Body of pancreas (tissue), 4 donors: Measurements from ENCODE around the gene NOC2L. TPM values are rescaled to one million over a fixed set of nuclear protein-coding genes. Genes with fewer than 3 reads are reported as not detected.
"Not testable (repeated sequence)": the region's sequence is repeated elsewhere in the genome, so short reads cannot be mapped to it uniquely, and the experiment has no call there.

ENCODE experiments used
- ATAC-seq: fragments of 150-250 bp; one replicate; pipeline ENCODE4 v1.9.1; 2016
- DNase-seq, 4 donors: peaks; one replicate each; pipeline ENCODE4 v3.0.0-alpha.2; 2019
- H3K27ac ChIP-seq, 4 donors: fragments of 200-600 bp; sonication (generic); 1 replicate in 3 of 4; 2 replicates in 1 of 4; pipeline versions ENCODE4 v1.5.1 to v1.6.1; 2016 to 2019; ENCODE audit warnings: mild to moderate bottlenecking in 1 of 4, mixed read lengths in 1 of 4, moderate library complexity in 1 of 4
- H3K27me3 ChIP-seq, 2 donors: fragments of 200-600 bp; sonication (generic); one replicate each; pipeline ENCODE4 v1.6.0; 2016; ENCODE audit warnings: mild to moderate bottlenecking in 1 of 2
- H3K36me3 ChIP-seq, 2 donors: fragments of 200-600 bp; sonication (generic); replicated peaks in 1 of 2; 2 replicates each; pipeline ENCODE4 v1.5.1; 2016; ENCODE audit warnings: low read depth in 2 of 2; ENCODE audit not compliant: insufficient read depth in 1 of 2
- H3K4me1 ChIP-seq: fragments of 200-600 bp; sonication (generic); one replicate; pipeline ENCODE4 v1.6.0; 2016
- H3K4me3 ChIP-seq, 2 donors: fragments of 200-600 bp; sonication (generic); 1 replicate in 1 of 2; 2 replicates in 1 of 2; pipeline ENCODE4 v1.5.1; 2016 to 2019
- H3K9me3 ChIP-seq, 3 donors: fragments of 200-600 bp; sonication (generic); 1 replicate in 2 of 3; 2 replicates in 1 of 3; pipeline ENCODE4 v1.5.1; 2016
- CTCF ChIP-seq, 7 experiments: fragments of 450-650 bp in 4 of 7; fragments of 200-600 bp in 3 of 7; sonication (generic) in 3 of 7; IDR thresholded peaks; one replicate each; pipeline ENCODE4 v1.5.1; 2016 to 2019; ENCODE audit warnings: antibody characterized with exemption in 7 of 7
- POLR2A ChIP-seq, 3 donors: fragments of 450-650 bp; IDR thresholded peaks; one replicate each; pipeline ENCODE4 v1.6.1; 2016; ENCODE audit warnings: antibody characterized with exemption in 3 of 3, mild to moderate bottlenecking in 2 of 3
- WGBS, 2 donors: methylation state at CpG; one replicate each; pipeline ENCODE4 v1.1.5; 2017; 5-methylcytosine and 5-hydroxymethylcytosine counted together
- intact Hi-C: fragments of 100-400 bp; cut with DNase I; formaldehyde crosslinking; loops from one replicate; pipeline ENCODE4 v1.15.1; 2023
- total RNA-seq, 2 donors: library from RNA; depleted of rRNA; stranded (reverse); fragments of >200 nt; gene quantifications; one replicate each; pipeline ENCODE4 v1.1.0, GENCODE V29; 2016

Gene NOC2L
- total RNA-seq, 2 donors from 2014 or later = 30.6 to 32.3 TPM

GRCh38 chr1:978069-978834 lies 19.2 kb upstream of the NOC2L start:
- intact Hi-C loops = no loop called here
- Histone ChIP-seq H3K27me3 (no peaks in the 10 kb centered on the region), H3K36me3 (no peaks in the 10 kb centered on the region), H3K4me3 (no peak overlapping the region), H3K9me3 (no peaks in the 10 kb centered on the region), H3K27ac (no peak overlapping the region), H3K4me1 (peaks cover 10% of the 10 kb centered on the region)
- ATAC-seq = no peak
- WGBS, 2 donors = 69 to 77% methylated on average over 18 to 30 of the region's 44 CpGs
- TF ChIP-seq CTCF (IDR thresholded peaks at IDR 0.05) = no peak
- DNase-seq = peak in 1 of 4 donors; percentile 10

GRCh38 chr1:976791-977190 lies 17.7 kb upstream of the NOC2L start:
- H3K9me3 ChIP-seq, H3K4me1 ChIP-seq, H3K27me3 ChIP-seq, intact Hi-C loops, H3K36me3 ChIP-seq, H3K27ac ChIP-seq, ATAC-seq, H3K4me3 ChIP-seq: not testable (repeated sequence)
- no CpG with 5 or more reads among the region's 39 CpGs for WGBS, 2 donors
- DNase-seq = peak in 1 of 4 donors; percentile 11

- WGBS, 2 donors = 3% methylated on average over 35 of the region's 40 CpGs; no CpG with 5 or more reads in 1 of the 2 donors
- Histone ChIP-seq H3K36me3 (no peaks in the 10 kb centered on the region), H3K9me3 (no peaks in the 10 kb centered on the region), H3K4me1 (peaks cover 10% of the 10 kb centered on the region), H3K27ac (peak overlapping the region in 1 of 4 donors; percentile 10), H3K27me3 (no peaks in the 10 kb centered on the region), H3K4me3 (no peak overlapping the region)
- intact Hi-C loops = no loop called here
- TF ChIP-seq CTCF (IDR thresholded peaks at IDR 0.05) = peak; percentile 33 to 77 (median 65)
- no peak for TF ChIP-seq POLR2A (IDR thresholded peaks at IDR 0.05)
- DNase-seq (peak; percentile 66 to 76 (median 72)), ATAC-seq (peak; percentile 86)
These were observed 17.0 kb upstream of the NOC2L start for GRCh38 chr1:975896-976683.

GRCh38 chr1:975365-975764 lies 16.3 kb upstream of the NOC2L start:
- ATAC-seq = no peak
- TF ChIP-seq CTCF (IDR thresholded peaks at IDR 0.05) = no peak
- no peak for TF ChIP-seq POLR2A (IDR thresholded peaks at IDR 0.05)
- no peaks in the 10 kb centered on the region for H3K36me3 ChIP-seq
- no peak overlapping the region for H3K27ac ChIP-seq
- intact Hi-C loops = no loop called here
- H3K4me3 ChIP-seq = no peak overlapping the region
- no peaks in the 10 kb centered on the region for H3K9me3 ChIP-seq
- WGBS, 2 donors = 50 to 54% methylated on average over 2 to 6 of the region's 9 CpGs
- no peak for DNase-seq
- peaks cover 10% of the 10 kb centered on the region for H3K4me1 ChIP-seq
- H3K27me3 ChIP-seq = peaks cover 0 to 6% of the 10 kb centered on the region in 2 donors

GRCh38 chr1:974687-975328 lies 15.8 kb upstream of the NOC2L start:
- intact Hi-C loops = no loop called here
- peaks cover 10% of the 10 kb centered on the region for H3K4me1 ChIP-seq
- no peaks in the 10 kb centered on the region for H3K9me3 ChIP-seq
- ATAC-seq (no peak), DNase-seq (no peak)
- H3K4me3 ChIP-seq = no peak overlapping the region
- H3K27me3 ChIP-seq = peaks cover 0 to 6% of the 10 kb centered on the region in 2 donors
- WGBS, 2 donors = 60 to 63% methylated on average over 16 to 17 of the region's 17 CpGs
- no peaks in the 10 kb centered on the region for H3K36me3 ChIP-seq
- no peak overlapping the region for H3K27ac ChIP-seq
- TF ChIP-seq CTCF (IDR thresholded peaks at IDR 0.05) = no peak
- TF ChIP-seq POLR2A (IDR thresholded peaks at IDR 0.05) = no peak
